ENCODE measurements around the gene TTR.

TTR gene

DNA sequence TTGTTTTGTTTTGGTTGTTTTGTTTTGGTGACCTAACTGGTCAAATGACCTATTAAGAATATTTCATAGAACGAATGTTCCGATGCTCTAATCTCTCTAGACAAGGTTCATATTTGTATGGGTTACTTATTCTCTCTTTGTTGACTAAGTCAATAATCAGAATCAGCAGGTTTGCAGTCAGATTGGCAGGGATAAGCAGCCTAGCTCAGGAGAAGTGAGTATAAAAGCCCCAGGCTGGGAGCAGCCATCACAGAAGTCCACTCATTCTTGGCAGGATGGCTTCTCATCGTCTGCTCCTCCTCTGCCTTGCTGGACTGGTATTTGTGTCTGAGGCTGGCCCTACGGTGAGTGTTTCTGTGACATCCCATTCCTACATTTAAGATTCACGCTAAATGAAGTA, at the start of gene TTR:
TTR (plus strand) TSS at position 250 of the 400 bp plus-strand sequence; CDS start at position 276, 26 bp downstream.
- DNase-seq: no peak

GRCh38 chr18:31546476-31546875, 45.2 kb upstream of the TTR start:
- no peak for DNase-seq

- DNase-seq: no peak
Observed at GRCh38 chr18:31548853-31549252, 42.8 kb upstream of the TTR start.

DNA sequence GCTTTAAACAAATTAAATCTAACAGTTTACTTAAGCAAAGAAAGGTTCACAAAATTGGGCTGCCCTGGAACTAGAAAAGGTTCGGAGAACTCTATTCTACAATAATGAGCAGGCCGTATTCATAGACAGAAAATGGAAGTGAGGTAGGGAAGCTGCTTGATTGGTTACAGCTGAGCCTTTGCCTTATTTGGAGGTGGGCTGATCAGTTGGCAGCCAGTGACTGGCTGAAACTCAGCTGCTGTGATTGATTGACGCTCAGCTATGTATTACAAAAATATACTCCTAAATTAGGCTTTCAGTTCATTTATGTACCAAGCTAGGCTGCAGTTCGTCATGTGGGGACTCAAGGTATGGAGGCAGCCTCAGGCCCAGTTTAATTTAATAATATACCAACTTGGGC, 42.3 kb upstream of the TTR start:
- no peak for DNase-seq

- no peak for DNase-seq
Observed at GRCh38 chr18:31551883-31552282, 39.8 kb upstream of the TTR start.

- DNase-seq: no peak
Observed at GRCh38 chr18:31553800-31554199, 37.9 kb upstream of the TTR start.

DNA sequence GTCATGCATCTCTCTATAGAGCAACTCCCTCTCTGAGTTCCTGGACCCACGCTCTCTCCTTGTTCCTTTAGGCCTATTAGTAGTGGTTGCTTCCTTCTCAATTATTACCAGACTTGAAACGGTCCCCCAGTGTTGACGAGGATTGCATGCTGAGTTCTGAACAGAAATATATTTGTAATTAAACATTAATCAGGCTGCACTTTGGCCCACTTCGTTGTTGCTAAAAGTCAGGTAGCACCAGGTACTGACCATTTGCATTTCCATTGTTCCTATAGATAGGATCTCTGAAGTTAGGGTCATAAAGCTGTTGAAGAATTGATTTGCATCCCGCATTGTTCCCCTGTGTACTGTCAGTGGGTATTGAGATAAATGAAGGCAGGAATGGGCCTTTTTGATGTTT, 36.9 kb upstream of the TTR start:
- no peak for DNase-seq

GRCh38 chr18:31555971-31556747, 35.5 kb upstream of the TTR start:
- peak; percentile 22 for DNase-seq

- DNase-seq: no peak
Observed at GRCh38 chr18:31557446-31557845, 34.2 kb upstream of the TTR start.

- DNase-seq: no peak
Observed at GRCh38 chr18:31558567-31558966, 33.1 kb upstream of the TTR start.

- DNase-seq: no peak
Observed at GRCh38 chr18:31562726-31563125, 29.0 kb upstream of the TTR start.

GRCh38 chr18:31563778-31564177, 27.9 kb upstream of the TTR start:
- no peak for DNase-seq

GRCh38 chr18:31565345-31565744, 26.3 kb upstream of the TTR start:
- DNase-seq: no peak

GRCh38 chr18:31565782-31566512, 25.7 kb upstream of the TTR start:
- DNase-seq: no peak

- DNase-seq: no peak
Observed at GRCh38 chr18:31566576-31567306, 24.9 kb upstream of the TTR start.

GRCh38 chr18:31572368-31572767, 19.3 kb upstream of the TTR start:
- no peak for DNase-seq

GRCh38 chr18:31573051-31573450, 18.6 kb upstream of the TTR start:
- no peak for DNase-seq

DNA sequence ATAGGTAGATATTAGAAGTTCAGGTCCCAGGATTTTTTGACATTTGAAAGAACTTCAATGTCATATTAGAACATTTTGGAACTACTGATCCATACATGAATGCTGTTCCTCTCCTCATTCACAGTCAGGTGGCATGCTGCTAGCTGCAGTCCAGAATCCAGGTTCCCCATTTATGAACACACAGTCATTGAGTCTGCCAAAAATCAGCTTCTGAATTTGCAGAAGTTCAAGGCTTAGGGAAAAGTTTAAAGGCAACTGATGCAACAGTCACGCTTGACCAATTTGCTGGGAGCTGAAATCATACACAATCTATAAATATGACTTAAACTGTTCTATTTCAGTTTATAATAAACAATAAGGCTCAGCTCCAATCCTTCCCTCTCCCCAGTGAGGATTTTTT, 17.3 kb upstream of the TTR start:
- DNase-seq: no peak

GRCh38 chr18:31575515-31576257, 16.0 kb upstream of the TTR start:
- no peak for DNase-seq

DNA sequence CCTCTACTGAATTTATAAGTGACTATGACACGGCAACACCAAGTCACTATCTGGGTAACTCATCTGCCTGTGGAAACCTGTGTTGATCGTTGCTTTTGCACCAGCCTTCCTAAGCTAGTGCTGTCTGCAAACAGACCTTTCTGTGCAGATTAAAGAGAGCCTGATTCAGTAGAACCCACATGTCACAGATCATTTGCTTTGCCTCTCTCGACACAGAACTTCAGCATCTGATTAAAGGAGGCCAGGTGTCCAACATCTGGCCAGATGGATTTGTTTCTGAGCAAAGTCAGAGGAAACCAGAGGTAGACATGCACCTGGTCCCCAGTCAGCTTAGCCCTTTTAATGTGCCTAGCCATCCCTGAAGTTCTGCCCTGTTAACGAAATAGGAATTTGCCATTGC, 15.0 kb upstream of the TTR start:
- DNase-seq: no peak

DNA sequence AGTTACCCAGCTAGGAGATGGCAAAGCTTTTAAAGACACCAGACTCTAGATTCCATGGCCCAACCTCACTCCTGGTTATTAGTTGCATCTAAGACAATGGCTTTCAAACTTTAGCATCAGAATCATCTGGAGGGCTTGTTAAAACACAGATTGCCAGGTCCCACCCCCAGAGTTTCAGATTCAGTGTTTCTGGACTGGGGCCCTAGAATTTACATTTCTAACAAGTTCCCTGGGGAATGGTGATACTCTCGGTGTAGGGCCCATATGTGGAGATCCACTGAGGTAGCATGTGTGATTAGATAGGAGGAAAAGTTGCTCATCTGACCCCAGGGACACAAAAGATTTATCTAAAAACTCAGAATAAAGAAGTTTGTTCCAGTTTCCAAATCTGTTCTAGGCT, 14.5 kb upstream of the TTR start:
- DNase-seq: no peak

DNA sequence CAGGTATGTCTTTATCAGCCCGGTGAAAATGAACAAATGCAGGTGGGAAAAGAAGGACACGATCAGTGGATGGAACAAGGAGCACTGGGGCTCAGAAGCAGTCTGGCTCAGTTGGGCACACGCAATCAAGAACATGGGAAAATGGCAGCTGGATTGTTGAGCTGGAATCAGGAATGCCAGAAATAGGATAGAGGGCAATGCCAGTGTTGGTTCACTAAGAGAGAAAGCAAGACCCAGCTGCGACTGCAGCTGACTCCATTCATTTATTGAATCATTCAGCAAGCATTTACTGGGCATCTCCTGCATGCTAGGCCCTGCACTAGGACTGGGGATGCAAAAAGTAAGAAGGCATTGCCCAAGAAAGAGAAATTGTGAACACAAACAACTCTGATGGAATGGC, 13.6 kb upstream of the TTR start:
- DNase-seq: no peak

DNA sequence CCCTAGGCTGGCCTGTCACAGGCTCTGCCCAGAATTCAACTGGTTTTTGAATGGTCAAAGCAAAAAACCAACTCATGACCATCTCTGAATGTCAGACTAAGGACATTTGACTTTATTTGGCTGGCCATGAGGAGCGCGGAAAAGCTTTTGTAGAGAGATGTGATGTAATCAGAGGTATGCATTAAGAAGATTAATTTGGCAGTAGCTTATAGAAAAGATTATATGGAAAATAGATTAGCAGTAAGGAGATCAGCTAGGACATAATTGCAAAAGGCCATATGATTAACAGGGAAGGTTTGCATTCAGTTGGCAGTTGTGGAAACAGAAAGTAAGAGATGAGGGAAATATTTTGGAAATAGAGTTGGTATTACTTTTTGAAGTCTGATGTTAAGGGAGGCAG, 12.3 kb upstream of the TTR start:
- DNase-seq: no peak
